ENCODE results near the gene KRT6A.

The KRT6A gene

DNA sequence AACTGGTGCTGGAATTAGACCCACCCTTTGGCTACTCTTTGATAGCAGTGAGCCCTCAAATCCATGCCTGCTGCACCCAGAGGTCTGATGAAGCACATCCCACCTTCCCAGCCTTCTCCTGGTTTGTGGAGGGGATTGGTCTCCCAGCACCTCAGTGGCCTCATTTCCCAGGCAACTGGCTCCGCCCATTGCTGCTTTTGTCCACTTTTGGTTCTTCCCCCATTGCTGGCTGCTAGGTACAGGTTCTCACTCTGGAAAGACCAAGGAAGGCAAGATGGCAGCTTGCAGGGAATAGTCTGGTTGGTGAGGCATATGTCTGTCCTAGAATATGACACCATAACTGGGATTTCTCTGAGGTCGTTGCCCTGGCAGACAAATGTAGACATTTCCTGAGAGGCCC, 37.3 kb upstream of the KRT6A start:
- no peak overlapping the region for H3K4me3 ChIP-seq (ENCODE audit: low read depth, low read length)
- TF ChIP-seq, protein P1, sequence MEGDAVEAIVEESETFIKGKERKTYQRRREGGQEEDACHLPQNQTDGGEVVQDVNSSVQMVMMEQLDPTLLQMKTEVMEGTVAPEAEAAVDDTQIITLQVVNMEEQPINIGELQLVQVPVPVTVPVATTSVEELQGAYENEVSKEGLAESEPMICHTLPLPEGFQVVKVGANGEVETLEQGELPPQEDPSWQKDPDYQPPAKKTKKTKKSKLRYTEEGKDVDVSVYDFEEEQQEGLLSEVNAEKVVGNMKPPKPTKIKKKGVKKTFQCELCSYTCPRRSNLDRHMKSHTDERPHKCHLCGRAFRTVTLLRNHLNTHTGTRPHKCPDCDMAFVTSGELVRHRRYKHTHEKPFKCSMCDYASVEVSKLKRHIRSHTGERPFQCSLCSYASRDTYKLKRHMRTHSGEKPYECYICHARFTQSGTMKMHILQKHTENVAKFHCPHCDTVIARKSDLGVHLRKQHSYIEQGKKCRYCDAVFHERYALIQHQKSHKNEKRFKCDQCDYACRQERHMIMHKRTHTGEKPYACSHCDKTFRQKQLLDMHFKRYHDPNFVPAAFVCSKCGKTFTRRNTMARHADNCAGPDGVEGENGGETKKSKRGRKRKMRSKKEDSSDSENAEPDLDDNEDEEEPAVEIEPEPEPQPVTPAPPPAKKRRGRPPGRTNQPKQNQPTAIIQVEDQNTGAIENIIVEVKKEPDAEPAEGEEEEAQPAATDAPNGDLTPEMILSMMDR (IDR thresholded peaks at IDR 0.05; ENCODE audit: control insufficient read depth, extremely low read depth, insufficient read depth), result no peak
- DNase-seq (ENCODE audit: low read depth), result no peak

DNA sequence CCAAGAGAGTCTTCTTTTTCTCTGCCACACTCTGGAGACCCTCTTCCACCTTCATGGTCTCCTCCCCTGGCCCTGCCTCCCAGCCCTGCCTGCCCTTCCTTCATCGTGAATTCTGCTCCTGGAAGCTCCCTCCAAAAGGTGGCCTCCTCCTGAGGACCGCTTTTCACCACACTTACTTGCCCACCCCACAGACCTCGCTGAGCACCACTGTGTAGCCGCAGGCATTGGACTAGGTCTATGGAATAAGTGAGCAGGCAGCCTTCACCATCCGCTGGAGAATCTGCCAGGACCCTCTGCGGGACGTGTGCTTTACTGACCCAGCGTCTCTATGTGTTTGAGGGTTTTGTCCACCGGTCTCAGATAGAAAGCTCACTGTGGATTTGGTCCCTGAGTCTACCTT, 36.8 kb upstream of the KRT6A start:
- DNase-seq (ENCODE audit: low read depth), result no peak
- H3K4me3 ChIP-seq (ENCODE audit: low read depth, low read length), result no peak overlapping the region
- TF ChIP-seq, protein P1 (IDR thresholded peaks at IDR 0.05; ENCODE audit: control insufficient read depth, extremely low read depth, insufficient read depth), result no peak

DNA sequence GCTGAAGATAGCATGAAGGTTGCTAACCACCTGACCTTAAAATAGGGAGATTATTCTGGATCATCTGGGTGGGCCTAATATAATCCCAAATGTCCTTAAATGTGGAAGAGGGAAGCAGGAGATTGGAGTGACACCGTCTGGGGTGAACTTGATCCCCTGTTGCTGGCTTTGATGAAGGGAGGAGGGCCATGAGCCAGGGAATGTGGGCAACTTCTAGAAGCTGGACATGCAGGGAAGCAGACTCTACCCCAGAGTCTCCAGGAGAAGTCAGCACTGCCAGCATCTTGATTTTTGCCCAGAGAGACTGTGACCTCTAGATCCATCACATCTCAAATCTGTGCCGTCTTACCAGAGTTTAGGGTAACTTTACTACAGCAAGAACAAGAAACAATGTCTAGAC, 36.4 kb upstream of the KRT6A start:
- H3K4me3 ChIP-seq (ENCODE audit: low read depth, low read length), result no peak overlapping the region
- TF ChIP-seq, protein P1 (IDR thresholded peaks at IDR 0.05; ENCODE audit: control insufficient read depth, extremely low read depth, insufficient read depth), result no peak
- DNase-seq (ENCODE audit: low read depth), result no peak

DNA sequence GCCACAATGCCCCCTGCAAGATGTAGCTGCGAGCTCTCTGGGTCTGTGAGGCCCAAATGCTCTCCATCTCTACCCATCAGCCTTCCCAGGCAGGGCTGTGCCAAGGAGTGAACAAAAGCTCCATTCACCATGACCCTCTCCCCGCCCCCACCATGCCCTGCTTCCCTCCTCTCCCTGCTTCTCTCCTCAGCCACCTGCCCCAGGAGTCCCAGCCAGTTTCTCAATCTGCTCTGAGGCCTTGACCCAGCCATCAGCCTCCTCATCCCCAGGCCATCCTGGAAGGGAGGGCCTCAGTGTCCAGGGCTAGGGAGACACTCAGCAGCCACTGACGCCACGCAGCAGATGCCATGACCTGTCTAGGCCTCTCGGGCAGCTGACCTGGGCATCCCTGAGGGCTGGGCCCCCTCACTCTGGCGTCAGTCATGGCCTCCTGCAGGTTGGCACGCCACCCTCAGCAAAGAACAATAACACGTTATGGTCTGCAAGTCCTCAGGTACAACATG, 35.6 kb upstream of the KRT6A start:
- no peak overlapping the region for H3K4me3 ChIP-seq (ENCODE audit: low read depth, low read length)
- TF ChIP-seq, protein P1 (IDR thresholded peaks at IDR 0.05; ENCODE audit: control insufficient read depth, extremely low read depth, insufficient read depth), result no peak

DNA sequence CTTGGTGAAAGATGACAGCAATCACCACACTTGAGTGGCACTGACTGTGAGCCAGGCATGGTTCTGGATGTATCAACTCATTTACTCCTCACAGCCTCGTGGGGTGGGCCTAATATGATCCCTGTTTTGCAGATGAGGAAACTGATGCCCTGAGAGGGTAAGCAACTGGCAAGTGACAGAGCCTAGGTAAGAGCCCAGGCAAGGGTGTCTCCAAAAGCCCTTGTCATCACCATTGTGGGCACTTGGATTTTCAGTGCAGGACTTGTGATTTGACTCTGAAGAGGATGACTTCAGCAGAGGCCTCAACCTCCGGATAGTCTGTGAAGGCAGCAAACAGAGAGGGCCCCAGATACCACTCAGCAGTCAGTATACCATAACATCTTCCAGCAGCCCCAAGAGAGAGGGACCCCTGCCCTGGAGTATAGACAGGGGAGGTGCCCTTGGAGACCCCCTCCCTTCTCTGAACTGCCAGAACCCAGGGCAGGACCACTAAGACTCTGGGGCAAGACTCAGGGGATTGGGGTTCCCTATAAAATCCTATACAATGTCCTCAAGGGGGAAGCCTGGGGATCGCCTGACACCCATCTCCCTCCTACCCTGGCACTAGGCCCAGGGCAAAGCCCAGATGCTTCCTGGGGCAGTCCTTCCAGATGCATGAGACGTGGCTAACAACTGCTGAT, 34.2 kb upstream of the KRT6A start:
- no peak overlapping the region for H3K4me3 ChIP-seq (ENCODE audit: low read depth, low read length)
- TF ChIP-seq, protein P1 (IDR thresholded peaks at IDR 0.05; ENCODE audit: control insufficient read depth, extremely low read depth, insufficient read depth), result no peak
- no peak for DNase-seq (ENCODE audit: low read depth)

More for the DNA sequence above, 35.6 kb upstream of the KRT6A start:
- no peak for DNase-seq (ENCODE audit: low read depth)

DNA sequence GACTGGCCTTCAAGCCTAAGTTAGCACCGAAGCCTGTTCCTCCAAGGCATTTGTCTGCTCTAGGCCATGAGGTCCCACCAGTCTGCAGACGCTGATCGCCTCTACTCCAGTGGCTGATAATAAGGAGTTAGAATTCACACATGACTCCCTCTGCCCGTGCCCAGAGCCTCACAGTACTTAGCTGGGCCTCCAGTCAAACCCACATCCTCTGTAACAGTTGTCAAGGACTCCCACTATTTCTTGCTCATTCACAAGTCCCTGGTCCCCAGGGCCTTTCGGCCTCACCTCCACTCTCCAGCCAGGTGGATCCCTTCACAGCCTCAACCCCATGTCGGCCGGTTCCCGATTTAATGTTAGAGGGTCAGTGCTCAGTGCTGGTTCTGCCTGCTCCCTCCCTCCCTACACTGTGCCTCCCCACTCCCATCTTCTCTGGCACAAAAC, 33.5 kb upstream of the KRT6A start:
- DNase-seq (ENCODE audit: low read depth), result no peak
- H3K4me3 ChIP-seq (ENCODE audit: low read depth, low read length), result no peak overlapping the region

More for the DNA sequence above, 33.5 kb upstream of the KRT6A start:
- TF ChIP-seq, protein P1 (IDR thresholded peaks at IDR 0.05; ENCODE audit: control insufficient read depth, extremely low read depth, insufficient read depth), result no peak
